HG03521 (cell line): ENCODE results near the gene EPC1.
"Not testable (repeated sequence)": the region's sequence is repeated elsewhere in the genome, so short reads cannot be mapped to it uniquely, and the experiment has no call there.

Experiments used
- ATAC-seq: cut with Tn5 transposase; IDR thresholded peaks from one replicate; pipeline ENCODE4 v1.9.1; 2021; ENCODE audit warnings: mild to moderate bottlenecking, moderate library complexity; ENCODE audit not compliant: unreplicated experiment

The EPC1 gene

GRCh38 chr10:32240471-32240870 lies 106.5 kb downstream of the EPC1 start:
- ATAC-seq = no peak

- no peak for ATAC-seq
Observed at GRCh38 chr10:32239769-32240168, 107.2 kb downstream of the EPC1 start.

GRCh38 chr10:32237644-32238345 lies 109.2 kb downstream of the EPC1 start:
- no peak for ATAC-seq

GRCh38 chr10:32234471-32234870 lies 112.5 kb downstream of the EPC1 start:
- ATAC-seq = no peak

- not testable (repeated sequence) for ATAC-seq
Observed at GRCh38 chr10:32233375-32233774, 113.6 kb downstream of the EPC1 start.

- ATAC-seq = no peak
Observed at GRCh38 chr10:32232378-32232777, 114.6 kb downstream of the EPC1 start.

- ATAC-seq = not testable (repeated sequence)
Observed at GRCh38 chr10:32229788-32230187, 117.2 kb downstream of the EPC1 start.

- ATAC-seq = no peak
Observed at GRCh38 chr10:32229170-32229569, 117.8 kb downstream of the EPC1 start.

GRCh38 chr10:32227802-32228201 lies 119.2 kb downstream of the EPC1 start:
- no peak for ATAC-seq

- ATAC-seq = no peak
Observed at GRCh38 chr10:32226624-32227023, 120.3 kb downstream of the EPC1 start.

GRCh38 chr10:32225976-32226375 lies 121.0 kb downstream of the EPC1 start:
- no peak for ATAC-seq

- ATAC-seq = not testable (repeated sequence)
Observed at GRCh38 chr10:32222376-32222775, 124.6 kb downstream of the EPC1 start.

- ATAC-seq = not testable (repeated sequence)
Observed at GRCh38 chr10:32219156-32219555, 127.8 kb downstream of the EPC1 start.

- not testable (repeated sequence) for ATAC-seq
Observed at GRCh38 chr10:32218206-32219044, 128.5 kb downstream of the EPC1 start.
